OCI-LY7 (cell line): ENCODE results near the gene TNS2. TPM values are rescaled to one million over a fixed set of nuclear protein-coding genes. Genes with fewer than 3 reads are reported as not detected.

Experiments used
- BruUV-seq: library from RNA; stranded (reverse); fragments of 400-500 nt; replicated peaks from 2 replicates; lab custom pipeline; 2021; lab: Mats Ljungman, UMichigan
- CTCF ChIA-PET: fragments of 300-600 bp; sonication (Branson Sonifier 250); formaldehyde crosslinking; loops from one replicate; lab custom pipeline; 2022; ENCODE audit warnings: antibody characterized with exemption; ENCODE audit not compliant: unreplicated experiment; lab: Charles Lee
- POLR2A ChIA-PET: fragments of 300-600 bp; sonication (Branson Sonifier 250); formaldehyde crosslinking; loops from one replicate; lab custom pipeline; 2022; ENCODE audit warnings: antibody characterized with exemption; lab: Charles Lee
- DNase-seq: peaks from one replicate; pipeline ENCODE4 v3.0.0-alpha.2; 2015; ENCODE audit warnings: low spot score
- H2AFZ ChIP-seq: fragments of 200-600 bp; sonication (generic), shearing (Covaris generic); 2 replicates; pipeline ENCODE4 v1.6.1; 2014; ENCODE audit warnings: mild to moderate bottlenecking, antibody characterized with exemption, low read length, moderate library complexity
- H3K27ac ChIP-seq: fragments of 200-600 bp; sonication (generic); 2 replicates; pipeline ENCODE4 v1.5.1; 2014; ENCODE audit warnings: mixed run types, low read depth, mild to moderate bottlenecking, moderate library complexity, low read length, inconsistent platforms; ENCODE audit not compliant: poor library complexity, severe bottlenecking
- H3K36me3 ChIP-seq: fragments of 200-600 bp; sonication (generic); 2 replicates; pipeline ENCODE4 v1.6.1; 2014; ENCODE audit warnings: mild to moderate bottlenecking, antibody characterized with exemption, low read length, moderate library complexity, mixed read lengths; ENCODE audit not compliant: insufficient read depth
- H3K4me1 ChIP-seq: fragments of 200-600 bp; sonication (generic); 2 replicates; pipeline ENCODE4 v1.5.1; 2014; ENCODE audit warnings: mild to moderate bottlenecking, low read length; ENCODE audit not compliant: insufficient read depth, poor library complexity, severe bottlenecking
- H3K4me2 ChIP-seq: fragments of 200-600 bp; sonication (generic); 2 replicates; pipeline ENCODE4 v1.6.1; 2014; ENCODE audit warnings: mild to moderate bottlenecking, low read length
- H3K4me3 ChIP-seq: fragments of 200-600 bp; sonication (generic); 2 replicates; pipeline ENCODE4 v1.5.1; 2014; ENCODE audit warnings: mild to moderate bottlenecking, low read depth, low read length; ENCODE audit not compliant: poor library complexity, severe bottlenecking
- H3K79me2 ChIP-seq: fragments of 200-600 bp; sonication (generic); 2 replicates; pipeline ENCODE4 v1.6.1; 2016; ENCODE audit warnings: low read depth, mild to moderate bottlenecking, low read length, moderate library complexity, mixed read lengths; ENCODE audit not compliant: insufficient read depth
- H3K9me2 ChIP-seq: fragments of 200-600 bp; sonication (generic); 2 replicates; pipeline ENCODE4 v1.6.1; 2016; ENCODE audit warnings: mild to moderate bottlenecking, low read length, mixed read lengths; ENCODE audit not compliant: insufficient read depth
- H3K9me3 ChIP-seq: fragments of 200-600 bp; sonication (generic); 2 replicates; pipeline ENCODE4 v1.6.1; 2014; ENCODE audit warnings: mild to moderate bottlenecking, mixed run types, low read length, mixed read lengths
- H4K20me1 ChIP-seq: fragments of 200-600 bp; sonication (generic); 2 replicates; pipeline ENCODE4 v1.6.1; 2014; ENCODE audit warnings: mild to moderate bottlenecking, antibody characterized with exemption, low read length, moderate library complexity, mixed read lengths; ENCODE audit not compliant: insufficient read depth
- EZH2phosphoT487 ChIP-seq: fragments of 200-600 bp; sonication (generic); IDR thresholded peaks from 2 replicates; pipeline ENCODE4 v1.6.1; 2018; ENCODE audit warnings: low read depth, borderline replicate concordance, mild to moderate bottlenecking, mixed run types, antibody characterized with exemption, low read length, moderate library complexity, mixed read lengths
- intact Hi-C: fragments of 100-400 bp; cut with micrococcal nuclease; formaldehyde crosslinking; loops from one replicate; pipeline ENCODE4 v1.10.0; 2022; ENCODE audit not compliant: unreplicated experiment
- total RNA-seq, 2 experiments: library from RNA; depleted of rRNA in 1 of 2; stranded (reverse); fragments of >200 nt in 1 of 2; shearing (Covaris generic) in 1 of 2; gene quantifications; 2 replicates each; pipeline ENCODE4 v1.2.3, GENCODE V29; 2014 to 2022
- TF ChIP-seq, protein P1 (sequence below): fragments of 200-600 bp; sonication (generic); conservative IDR thresholded peaks from 2 replicates; pipeline ENCODE4 v1.5.1; 2014; ENCODE audit warnings: mild to moderate bottlenecking, antibody characterized with exemption, low read length, moderate library complexity, mixed read lengths

TNS2 gene
- total RNA-seq, 2 experiments from 2014 or later: 0.25 to 1.6 TPM

DNA sequence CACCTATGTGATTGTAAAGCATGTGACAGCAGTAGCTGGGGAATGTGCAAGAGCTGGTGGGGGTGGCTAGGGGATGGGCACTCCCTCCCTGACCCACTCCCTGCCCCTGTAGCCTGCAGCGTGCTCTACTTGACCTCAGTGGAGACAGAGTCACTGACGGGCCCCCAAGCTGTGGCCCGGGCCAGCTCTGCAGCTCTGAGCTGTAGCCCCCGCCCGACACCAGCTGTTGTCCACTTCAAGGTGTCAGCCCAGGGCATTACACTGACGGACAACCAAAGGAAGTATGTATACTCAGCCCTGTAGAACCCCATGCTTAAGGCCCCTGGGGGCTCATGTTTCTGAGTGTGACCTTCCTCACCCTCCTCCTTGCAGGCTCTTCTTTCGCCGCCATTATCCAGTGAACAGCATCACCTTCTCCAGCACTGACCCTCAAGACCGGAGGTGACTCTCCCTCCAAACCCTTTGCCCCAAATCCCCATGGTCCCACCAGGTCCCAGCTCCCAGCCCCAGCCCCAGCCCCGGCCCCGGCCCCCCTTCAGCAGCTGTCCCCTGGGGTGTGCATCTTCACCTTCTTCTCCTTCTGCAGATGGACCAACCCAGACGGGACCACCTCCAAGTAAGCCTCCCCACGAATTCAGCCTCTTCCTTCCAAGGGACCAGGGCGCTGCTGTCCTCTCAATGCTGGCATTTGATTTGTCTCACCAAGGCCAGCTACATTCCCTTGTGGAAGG lies 13.3 kb downstream of the TNS2 start:
- no peak for DNase-seq
- intact Hi-C loops: no loop called here
- Histone ChIP-seq H3K9me3 (no peaks in the 10 kb centered on the region), H2AFZ (no peak overlapping the region), H3K27ac (no peak overlapping the region), H3K4me3 (no peak overlapping the region), H3K36me3 (peaks cover 17% of the 10 kb centered on the region; the same call in 1 of the 2 replicates), H3K4me2 (no peak overlapping the region), H3K79me2 (no peaks in the 10 kb centered on the region), H4K20me1 (no peaks in the 10 kb centered on the region), H3K4me1 (no peaks in the 10 kb centered on the region), H3K9me2 (no peaks in the 10 kb centered on the region)
- CTCF ChIA-PET: interaction anchor here (0.6 kb wide), 1 partner anchor 18 kb away, joined by 4 read pairs; no protein-coding TSS in a partner anchor
- TF ChIP-seq, protein P1, sequence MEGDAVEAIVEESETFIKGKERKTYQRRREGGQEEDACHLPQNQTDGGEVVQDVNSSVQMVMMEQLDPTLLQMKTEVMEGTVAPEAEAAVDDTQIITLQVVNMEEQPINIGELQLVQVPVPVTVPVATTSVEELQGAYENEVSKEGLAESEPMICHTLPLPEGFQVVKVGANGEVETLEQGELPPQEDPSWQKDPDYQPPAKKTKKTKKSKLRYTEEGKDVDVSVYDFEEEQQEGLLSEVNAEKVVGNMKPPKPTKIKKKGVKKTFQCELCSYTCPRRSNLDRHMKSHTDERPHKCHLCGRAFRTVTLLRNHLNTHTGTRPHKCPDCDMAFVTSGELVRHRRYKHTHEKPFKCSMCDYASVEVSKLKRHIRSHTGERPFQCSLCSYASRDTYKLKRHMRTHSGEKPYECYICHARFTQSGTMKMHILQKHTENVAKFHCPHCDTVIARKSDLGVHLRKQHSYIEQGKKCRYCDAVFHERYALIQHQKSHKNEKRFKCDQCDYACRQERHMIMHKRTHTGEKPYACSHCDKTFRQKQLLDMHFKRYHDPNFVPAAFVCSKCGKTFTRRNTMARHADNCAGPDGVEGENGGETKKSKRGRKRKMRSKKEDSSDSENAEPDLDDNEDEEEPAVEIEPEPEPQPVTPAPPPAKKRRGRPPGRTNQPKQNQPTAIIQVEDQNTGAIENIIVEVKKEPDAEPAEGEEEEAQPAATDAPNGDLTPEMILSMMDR: no peak
- TF ChIP-seq EZH2phosphoT487: no peak
- BruUV-seq: no TSS peak
- POLR2A ChIA-PET: interaction anchor here (0.5 to 0.7 kb wide), 2 partner anchors 127 to 176 kb away, joined by 3 read pairs; no protein-coding TSS in a partner anchor

DNA sequence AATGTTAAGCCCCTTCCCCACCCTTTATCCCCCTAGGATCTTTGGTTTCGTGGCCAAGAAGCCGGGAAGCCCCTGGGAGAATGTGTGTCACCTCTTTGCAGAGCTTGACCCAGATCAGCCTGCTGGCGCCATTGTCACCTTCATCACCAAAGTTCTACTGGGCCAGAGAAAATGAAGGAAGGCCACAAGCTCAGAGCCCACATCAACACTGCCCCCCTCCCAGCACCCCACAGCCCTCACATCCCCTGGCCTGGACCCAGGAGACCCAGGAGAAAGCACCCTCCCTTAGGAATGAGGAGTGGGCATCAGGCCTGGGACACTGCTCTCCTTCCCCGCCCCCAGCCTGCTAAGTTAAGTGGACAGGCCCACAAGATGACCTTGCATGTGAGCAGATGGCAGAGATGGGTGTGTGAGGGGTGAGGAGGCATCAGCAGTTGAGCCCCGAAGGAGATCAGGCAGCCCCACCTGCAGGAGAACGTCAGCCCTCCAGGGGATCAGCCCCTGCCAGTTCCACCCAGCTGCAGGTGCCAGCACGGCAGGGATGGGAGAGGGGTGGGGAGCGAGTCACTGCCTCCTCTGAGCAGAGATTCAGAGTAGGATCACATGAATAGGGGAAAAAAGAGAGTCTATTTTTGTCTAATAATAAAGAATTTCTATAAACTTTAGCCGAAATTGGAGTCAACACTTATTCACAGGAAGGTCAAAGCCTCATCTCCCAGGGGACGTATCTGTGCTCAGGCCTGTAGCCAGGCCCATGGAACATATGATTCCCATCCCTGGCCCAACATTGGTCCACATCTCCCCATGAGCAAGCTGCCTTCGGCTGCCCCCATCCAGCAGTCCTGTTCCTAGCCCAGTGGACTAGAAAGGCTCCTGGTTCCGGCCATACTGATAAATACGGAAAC lies 14.1 kb downstream of the TNS2 start:
- intact Hi-C loops: no loop called here
- no peak for DNase-seq
- Histone ChIP-seq H2AFZ (no peak overlapping the region), H4K20me1 (no peaks in the 10 kb centered on the region), H3K27ac (no peak overlapping the region), H3K4me3 (no peak overlapping the region), H3K79me2 (no peaks in the 10 kb centered on the region), H3K9me2 (no peaks in the 10 kb centered on the region), H3K36me3 (peaks cover 17% of the 10 kb centered on the region; the same call in 1 of the 2 replicates), H3K4me1 (no peaks in the 10 kb centered on the region), H3K9me3 (no peaks in the 10 kb centered on the region), H3K4me2 (no peak overlapping the region)
- POLR2A ChIA-PET: interaction anchor here (0.6 to 2.9 kb wide), 3 partner anchors 16 to 127 kb away, joined by 3 to 12 read pairs (median 3); partner anchors contain the start of gene SPRYD3
- TF ChIP-seq, protein P1: no peak
- TF ChIP-seq EZH2phosphoT487: no peak
- BruUV-seq: no TSS peak
- CTCF ChIA-PET: interaction anchor here (0.6 kb wide), 2 partner anchors 19 to 130 kb away, joined by 3 to 4 read pairs; no protein-coding TSS in a partner anchor
